ENCODE data around the gene ADAMTS17.

Gene ADAMTS17

DNA sequence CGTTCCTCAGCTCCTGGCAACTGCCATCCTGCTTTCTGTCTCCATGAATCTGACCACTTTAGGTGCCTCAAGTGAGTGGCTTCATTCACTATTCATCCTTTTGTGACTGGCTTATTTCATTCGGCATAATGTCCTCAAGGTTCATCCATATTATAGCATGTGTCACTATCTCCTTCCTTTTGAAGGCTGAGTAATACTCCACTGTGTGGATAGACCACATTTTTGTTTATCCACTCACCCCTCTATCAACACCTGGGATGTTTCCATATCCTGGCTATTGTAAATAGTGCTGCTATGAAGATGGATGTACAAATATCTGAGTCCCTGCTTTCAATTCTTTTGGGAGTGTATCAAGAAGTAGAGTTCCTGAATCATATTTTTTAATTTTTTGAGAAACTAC, 98.8 kb downstream of the ADAMTS17 start:
- Mint-ChIP-seq H3K27me3 (no peaks in the 10 kb centered on the region), H3K4me3 (no peak overlapping the region), H3K27ac (no peak overlapping the region), H3K36me3 (no peaks in the 10 kb centered on the region), H3K4me1 (no peaks in the 10 kb centered on the region), H3K9me3 (peaks cover 9% of the 10 kb centered on the region)
- ATAC-seq, result no peak

DNA sequence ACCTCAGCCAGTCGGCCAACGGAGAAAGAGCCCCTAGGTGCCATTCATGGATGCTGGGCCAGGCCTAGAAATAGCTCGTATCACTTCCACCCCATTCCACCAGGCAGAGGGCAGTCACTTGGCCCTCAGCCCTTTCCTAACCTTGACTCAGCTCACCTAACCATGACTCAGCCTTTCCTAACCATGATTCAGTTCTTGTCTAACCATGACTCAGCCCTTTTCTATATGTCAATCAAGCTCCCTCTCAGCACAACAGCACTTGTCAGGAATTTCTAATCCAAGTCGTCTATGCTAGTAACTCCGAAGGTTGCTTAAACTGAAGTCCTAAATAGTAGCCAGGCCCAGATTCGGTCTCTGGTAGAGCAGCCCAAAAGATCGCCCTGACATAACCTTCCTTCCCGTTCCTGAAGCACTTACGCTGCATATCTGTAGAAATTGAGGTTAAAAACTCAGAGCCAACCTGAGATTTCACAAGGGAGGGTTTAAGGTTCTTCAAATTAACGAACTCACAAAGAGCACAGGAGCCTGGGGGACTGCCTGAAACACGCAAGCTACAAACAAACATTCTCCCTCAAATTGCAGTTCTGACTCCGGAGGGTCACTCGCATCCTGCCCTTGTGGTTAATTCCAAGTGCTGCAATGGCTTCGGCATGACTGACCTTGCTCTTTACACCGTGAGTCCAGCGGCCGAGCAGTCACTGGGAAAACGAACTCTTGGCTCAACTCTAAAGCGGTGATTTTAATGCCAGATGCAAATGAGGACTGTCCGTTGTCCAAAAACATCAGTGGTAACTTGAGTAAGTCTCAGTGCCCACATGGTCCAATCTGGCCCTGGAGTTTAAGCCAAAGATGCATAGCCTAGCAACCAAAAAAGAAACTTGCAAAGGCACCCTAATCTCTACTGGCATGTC, 99.9 kb downstream of the ADAMTS17 start:
- no peak overlapping the region for H3K27ac Mint-ChIP-seq

DNA sequence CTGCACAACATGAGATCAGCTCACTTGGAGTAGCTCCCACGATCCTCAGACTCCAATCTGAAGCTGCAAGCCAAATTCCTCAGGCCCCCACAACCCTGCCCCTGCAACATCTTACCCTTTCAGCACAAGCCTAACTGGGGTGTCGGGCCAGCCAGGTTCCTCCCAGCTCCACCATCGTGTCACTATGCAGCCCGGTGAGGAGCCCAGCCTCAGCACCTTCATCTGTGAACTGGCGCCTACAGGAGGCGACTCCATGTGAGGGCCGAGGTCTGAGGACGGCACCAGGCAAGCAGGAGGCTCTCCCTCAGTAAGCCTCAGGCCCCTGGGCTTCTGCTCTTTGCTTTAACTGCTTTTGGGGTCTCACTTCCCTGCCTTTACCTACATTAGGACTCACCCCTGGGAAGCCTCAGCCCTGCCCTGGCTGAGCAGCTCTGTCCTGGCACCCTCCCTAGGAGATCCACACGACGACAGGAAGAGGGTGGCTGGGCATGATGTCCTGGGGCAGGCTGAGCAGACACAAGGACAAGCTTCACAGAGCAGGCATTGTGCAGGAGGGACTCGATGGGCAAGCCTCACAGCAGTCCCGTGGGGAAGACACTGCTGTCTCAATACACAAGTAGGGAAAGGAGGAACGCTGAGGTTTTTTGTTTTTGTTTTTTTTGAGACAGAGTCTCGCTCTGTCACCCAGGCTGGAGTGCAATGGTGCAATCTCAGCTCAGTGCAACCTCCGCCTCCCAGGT, 104.6 kb downstream of the ADAMTS17 start:
- Mint-ChIP-seq H3K36me3 (no peaks in the 10 kb centered on the region), H3K9me3 (peaks cover 4% of the 10 kb centered on the region), H3K27me3 (peaks cover 19% of the 10 kb centered on the region), H3K4me3 (no peak overlapping the region), H3K4me1 (no peaks in the 10 kb centered on the region), H3K27ac (no peak overlapping the region)
- ATAC-seq, result no peak

More for the DNA sequence above, 99.9 kb downstream of the ADAMTS17 start:
- Mint-ChIP-seq H3K27me3 (no peaks in the 10 kb centered on the region), H3K4me3 (no peak overlapping the region), H3K36me3 (no peaks in the 10 kb centered on the region), H3K4me1 (no peaks in the 10 kb centered on the region), H3K9me3 (peaks cover 9% of the 10 kb centered on the region)
- no peak for ATAC-seq

DNA sequence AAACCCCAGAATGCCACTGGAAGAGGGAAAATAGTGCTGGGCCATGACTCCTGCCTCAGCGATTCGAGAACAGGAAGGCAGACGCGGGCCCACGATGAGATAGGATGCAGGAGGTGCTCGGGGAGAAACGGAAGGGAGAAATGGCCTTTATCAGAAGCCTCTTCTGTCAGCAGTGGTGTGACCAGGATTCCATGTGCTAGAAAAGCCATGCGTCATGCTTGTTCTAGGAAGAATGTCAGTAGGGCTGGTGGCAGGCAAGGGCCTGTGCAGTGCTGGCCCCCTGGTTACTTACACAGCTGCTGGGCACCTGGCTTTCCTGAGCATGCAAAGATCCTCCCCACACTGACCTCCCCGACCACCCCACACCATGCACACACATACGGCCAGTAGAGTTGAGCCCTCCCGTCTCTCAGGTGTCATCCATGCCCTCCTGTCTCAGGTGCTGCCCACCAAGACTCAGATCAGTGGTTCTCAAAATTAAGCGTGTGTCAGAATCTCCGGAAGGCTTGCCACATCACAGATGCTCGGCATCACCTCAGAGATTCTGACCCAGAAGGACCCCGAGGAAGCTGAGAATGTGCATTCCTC, 106.7 kb downstream of the ADAMTS17 start:
- Mint-ChIP-seq H3K36me3 (no peaks in the 10 kb centered on the region), H3K27me3 (peaks cover 19% of the 10 kb centered on the region), H3K4me1 (no peaks in the 10 kb centered on the region), H3K27ac (no peak overlapping the region), H3K9me3 (no peaks in the 10 kb centered on the region), H3K4me3 (no peak overlapping the region)
- ATAC-seq, result no peak

- no peak overlapping the region for H3K4me3 Mint-ChIP-seq
- no peaks in the 10 kb centered on the region for H3K4me1 Mint-ChIP-seq
- no peaks in the 10 kb centered on the region for H3K36me3 Mint-ChIP-seq
- H3K9me3 Mint-ChIP-seq, result no peaks in the 10 kb centered on the region
- H3K27me3 Mint-ChIP-seq, result peaks cover 19% of the 10 kb centered on the region
- no peak overlapping the region for H3K27ac Mint-ChIP-seq
- ATAC-seq, result no peak
These were observed 107.4 kb downstream of the ADAMTS17 start for GRCh38 chr15:100234158-100235029.

- Mint-ChIP-seq H3K36me3 (no peaks in the 10 kb centered on the region), H3K4me1 (no peaks in the 10 kb centered on the region), H3K27ac (no peak overlapping the region), H3K9me3 (peaks cover 4% of the 10 kb centered on the region), H3K4me3 (no peak overlapping the region), H3K27me3 (peaks cover 19% of the 10 kb centered on the region)
- ATAC-seq, result no peak
These were observed 111.0 kb downstream of the ADAMTS17 start for GRCh38 chr15:100230784-100231183.

DNA sequence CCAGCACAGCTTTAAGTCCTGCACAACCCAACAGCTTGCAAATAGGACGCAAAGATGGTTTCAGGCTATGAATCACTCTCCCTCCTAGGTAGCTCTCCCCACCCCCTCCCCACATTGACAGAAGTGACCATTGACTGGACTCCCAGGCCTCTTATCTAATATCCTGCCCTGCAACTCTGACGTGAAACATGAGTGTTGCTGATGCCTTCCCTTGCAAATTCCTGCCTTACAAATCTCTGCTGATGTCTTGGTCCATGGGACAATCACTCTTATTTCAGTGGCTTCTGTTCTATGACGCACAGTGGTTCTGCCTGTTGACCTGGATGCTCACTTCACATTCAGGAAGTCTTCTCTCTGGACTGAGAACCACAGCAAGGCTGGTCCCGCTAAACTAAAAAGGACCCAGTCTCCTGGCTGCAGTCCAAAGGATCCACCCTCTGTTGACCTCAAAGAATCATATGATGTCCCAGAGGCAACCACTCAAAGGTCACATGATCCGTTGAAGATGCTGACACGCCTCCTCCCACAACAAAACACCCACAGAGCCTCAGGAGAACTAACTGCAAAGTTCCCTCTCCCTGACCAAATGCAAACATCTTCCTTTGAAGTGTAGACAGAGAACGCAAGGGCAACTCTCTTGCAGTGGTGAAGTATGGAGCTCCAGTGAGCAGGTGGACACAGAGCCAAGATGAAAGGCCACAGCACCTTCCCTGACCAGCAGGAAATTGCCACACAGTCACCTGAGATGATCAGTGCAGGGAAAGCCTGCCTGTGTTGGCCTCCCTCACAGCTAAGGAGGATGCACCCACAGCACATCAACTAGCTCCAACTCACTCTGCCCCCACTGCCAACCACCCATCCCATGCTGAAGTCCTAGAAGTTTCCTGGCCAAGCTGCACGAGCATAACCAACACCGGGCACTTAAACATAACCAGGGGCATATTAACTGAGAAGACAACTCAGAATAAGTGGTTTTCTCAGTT, 112.3 kb downstream of the ADAMTS17 start:
- H3K27ac Mint-ChIP-seq, result no peak overlapping the region
- no peak for ATAC-seq
- no peak overlapping the region for H3K4me3 Mint-ChIP-seq
- no peaks in the 10 kb centered on the region for H3K4me1 Mint-ChIP-seq
- H3K36me3 Mint-ChIP-seq, result no peaks in the 10 kb centered on the region
- H3K27me3 Mint-ChIP-seq, result peaks cover 11% of the 10 kb centered on the region
- H3K9me3 Mint-ChIP-seq, result peaks cover 4% of the 10 kb centered on the region

DNA sequence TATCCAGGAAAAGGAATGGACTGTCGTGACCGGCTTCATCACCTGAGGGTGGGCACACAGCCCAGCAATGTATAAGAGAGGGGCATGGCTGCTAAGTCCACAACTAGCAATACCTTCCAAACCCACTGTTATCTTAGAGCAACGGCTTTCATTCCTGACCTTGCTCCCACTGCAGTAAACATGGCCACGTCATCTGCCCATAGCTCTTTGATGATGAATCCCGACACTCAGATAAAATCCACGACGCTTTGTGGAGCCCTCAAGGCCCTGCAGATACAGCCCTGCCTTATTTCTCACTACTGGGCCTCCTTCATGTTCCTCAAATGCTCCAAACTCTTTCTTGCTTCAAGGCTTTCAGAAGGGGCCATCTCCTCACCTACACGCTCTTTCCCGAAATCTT, 114.0 kb downstream of the ADAMTS17 start:
- Mint-ChIP-seq H3K4me1 (no peaks in the 10 kb centered on the region), H3K9me3 (peaks cover 4% of the 10 kb centered on the region), H3K27me3 (no peaks in the 10 kb centered on the region), H3K27ac (no peak overlapping the region), H3K4me3 (no peak overlapping the region), H3K36me3 (no peaks in the 10 kb centered on the region)
- ATAC-seq, result no peak

- no peak for ATAC-seq
- Mint-ChIP-seq H3K4me3 (no peak overlapping the region), H3K4me1 (no peaks in the 10 kb centered on the region), H3K27ac (no peak overlapping the region), H3K36me3 (no peaks in the 10 kb centered on the region), H3K27me3 (no peaks in the 10 kb centered on the region), H3K9me3 (peaks cover 4% of the 10 kb centered on the region)
These were observed 115.7 kb downstream of the ADAMTS17 start for GRCh38 chr15:100226107-100226506.

- ATAC-seq, result no peak
- Mint-ChIP-seq H3K36me3 (no peaks in the 10 kb centered on the region), H3K4me3 (no peak overlapping the region), H3K27me3 (no peaks in the 10 kb centered on the region), H3K9me3 (peaks cover 9% of the 10 kb centered on the region), H3K4me1 (no peaks in the 10 kb centered on the region), H3K27ac (no peak overlapping the region)
These were observed 117.3 kb downstream of the ADAMTS17 start for GRCh38 chr15:100224206-100225185.

DNA sequence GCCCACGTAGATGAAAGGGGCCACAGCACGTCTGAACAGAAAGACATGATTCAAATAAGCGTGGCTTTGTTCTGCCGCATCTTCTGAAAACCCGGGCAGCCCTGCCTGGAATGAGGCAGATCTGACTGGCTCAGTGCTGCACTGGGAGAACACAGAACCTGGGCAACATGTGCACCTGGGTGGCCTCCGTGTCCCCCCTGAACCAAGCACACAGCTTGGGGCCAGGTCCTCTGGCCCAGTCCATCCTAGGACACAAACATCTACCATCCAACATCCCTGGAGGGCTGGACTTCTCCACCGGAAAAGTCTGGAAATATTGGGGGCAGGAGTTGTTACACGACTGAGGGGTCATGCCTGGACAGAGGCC, 119.4 kb downstream of the ADAMTS17 start:
- Mint-ChIP-seq H3K4me3 (no peak overlapping the region), H3K36me3 (no peaks in the 10 kb centered on the region), H3K27me3 (no peaks in the 10 kb centered on the region), H3K9me3 (peaks cover 5% of the 10 kb centered on the region), H3K4me1 (no peaks in the 10 kb centered on the region), H3K27ac (no peak overlapping the region)
- no peak for ATAC-seq

DNA sequence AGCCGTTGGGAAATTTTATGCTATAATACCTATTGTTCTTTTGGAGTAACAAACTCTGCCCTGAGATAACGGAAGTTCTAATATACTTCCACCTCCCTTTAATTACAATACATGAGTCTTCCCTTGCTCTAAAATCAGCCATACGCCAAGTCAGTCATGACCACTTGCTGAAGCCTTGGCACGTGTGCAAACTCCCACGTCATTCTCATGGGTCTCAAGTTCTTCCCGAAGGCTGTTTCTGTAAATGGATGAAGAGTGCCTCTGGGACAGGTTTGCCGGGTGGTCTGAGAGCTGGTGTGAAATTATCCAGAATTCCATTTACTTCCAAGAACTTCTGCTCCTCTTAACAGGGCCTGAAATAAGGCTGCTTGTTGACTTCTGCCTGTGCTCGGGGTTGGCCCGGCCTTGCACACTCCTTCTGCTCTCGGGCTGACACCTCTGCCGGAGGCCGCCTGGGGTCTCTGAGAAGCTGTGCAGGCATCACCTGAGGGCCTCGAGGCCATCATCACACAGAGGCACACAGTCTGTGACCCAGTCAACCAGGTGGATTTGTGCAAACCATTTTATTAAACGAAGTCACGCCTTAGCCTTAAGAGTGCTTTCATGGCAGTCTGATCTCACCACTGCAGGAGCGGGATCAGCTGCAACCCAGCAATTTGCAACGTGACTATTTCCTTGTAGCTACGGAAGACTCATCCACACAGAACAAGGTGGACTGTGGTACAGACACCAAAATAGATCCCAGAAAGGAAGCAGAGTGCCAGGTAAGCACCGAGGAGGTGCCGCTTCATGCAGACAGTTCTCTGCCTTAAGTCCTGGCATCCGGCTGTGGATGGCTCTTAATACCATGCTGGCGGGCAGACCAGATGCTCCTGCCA, 120.1 kb downstream of the ADAMTS17 start:
- ATAC-seq, result no peak
- H3K4me1 Mint-ChIP-seq, result no peaks in the 10 kb centered on the region

More for the DNA sequence above, 120.1 kb downstream of the ADAMTS17 start:
- peaks cover 5% of the 10 kb centered on the region for H3K9me3 Mint-ChIP-seq
- H3K27me3 Mint-ChIP-seq, result no peaks in the 10 kb centered on the region
- no peaks in the 10 kb centered on the region for H3K36me3 Mint-ChIP-seq
- no peak overlapping the region for H3K4me3 Mint-ChIP-seq
- no peak overlapping the region for H3K27ac Mint-ChIP-seq
